Measurements from ENCODE around the gene ODR4.

ODR4 gene

DNA sequence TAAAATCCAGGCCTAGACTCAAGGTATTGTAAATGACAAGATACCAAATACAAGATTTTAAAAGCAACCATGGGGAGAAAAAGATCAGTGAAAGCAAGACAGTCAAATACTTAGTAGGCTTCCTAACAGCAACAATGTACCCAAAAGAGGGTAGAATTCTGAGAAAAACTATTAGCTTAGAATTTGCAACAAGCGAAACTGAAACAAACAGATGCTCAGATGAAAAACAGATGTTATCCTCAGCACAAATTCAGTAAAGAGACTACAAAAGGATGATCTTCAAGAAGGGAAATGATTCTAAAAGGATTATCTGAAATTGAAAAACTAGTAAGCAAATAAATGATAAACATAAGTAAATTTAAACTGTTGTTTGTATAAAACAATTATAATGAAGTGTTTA lies 45.3 kb downstream of the ODR4 start:
- H3K9me2 ChIP-seq (ENCODE audit: low read depth, low read length): no peaks in the 10 kb centered on the region
- no peak overlapping the region for H3K27ac ChIP-seq (ENCODE audit: low read depth, low read length, poor library complexity, severe bottlenecking)
- H3F3A ChIP-seq (ENCODE audit: insufficient read depth, low read length): no peaks in the 10 kb centered on the region
- no peak overlapping the region for H2AFZ ChIP-seq (ENCODE audit: low read length)
- H3K36me3 ChIP-seq (ENCODE audit: insufficient read depth, low read length): peaks cover 16% of the 10 kb centered on the region
- H3K27me3 ChIP-seq (ENCODE audit: insufficient read depth, low read length): no peaks in the 10 kb centered on the region
- H3K4me3 ChIP-seq (ENCODE audit: low read depth, low read length, poor library complexity, severe bottlenecking): no peak overlapping the region
- H3K79me2 ChIP-seq (ENCODE audit: insufficient read depth, low read length): no peaks in the 10 kb centered on the region
- no peaks in the 10 kb centered on the region for H4K20me1 ChIP-seq (ENCODE audit: insufficient read depth, low read length)
- TF ChIP-seq EZH2 (IDR thresholded peaks at IDR 0.05; ENCODE audit: borderline replicate concordance, low read length): no peak
- no peaks in the 10 kb centered on the region for H3K9me3 ChIP-seq (ENCODE audit: low read length)
- no peak overlapping the region for H3K4me2 ChIP-seq (ENCODE audit: low read length)
- H3K9ac ChIP-seq (ENCODE audit: low read length): no peak overlapping the region
- H3K4me1 ChIP-seq (ENCODE audit: insufficient read depth, low read length, severe bottlenecking): no peaks in the 10 kb centered on the region

DNA sequence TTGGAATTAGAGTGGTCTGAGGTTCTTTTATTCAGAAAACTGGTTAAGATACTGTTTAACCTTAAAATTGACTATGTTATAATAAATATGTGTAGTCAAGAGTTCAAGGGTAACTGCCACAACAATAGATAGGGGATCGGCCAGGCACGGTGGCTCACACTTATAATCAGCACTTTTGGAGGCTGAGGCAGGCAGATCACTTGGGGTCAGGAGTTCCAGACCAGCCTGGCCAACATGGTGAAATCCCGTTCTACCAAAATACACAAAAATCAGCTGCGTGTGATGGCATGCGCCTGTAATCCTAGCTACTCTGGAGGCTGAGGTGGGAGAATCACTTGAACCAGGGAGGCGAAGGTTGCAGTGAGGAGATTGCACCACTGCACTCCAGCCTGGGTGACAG lies 45.8 kb downstream of the ODR4 start:
- Histone ChIP-seq H3K9me2 (ENCODE audit: low read depth, low read length) (no peaks in the 10 kb centered on the region), H3K4me1 (ENCODE audit: insufficient read depth, low read length, severe bottlenecking) (no peaks in the 10 kb centered on the region), H2AFZ (ENCODE audit: low read length) (no peak overlapping the region), H3K4me3 (ENCODE audit: low read depth, low read length, poor library complexity, severe bottlenecking) (no peak overlapping the region), H3K36me3 (ENCODE audit: insufficient read depth, low read length) (peaks cover 16% of the 10 kb centered on the region), H3K9me3 (ENCODE audit: low read length) (no peaks in the 10 kb centered on the region), H4K20me1 (ENCODE audit: insufficient read depth, low read length) (no peaks in the 10 kb centered on the region), H3K4me2 (ENCODE audit: low read length) (no peak overlapping the region), H3F3A (ENCODE audit: insufficient read depth, low read length) (no peaks in the 10 kb centered on the region), H3K27ac (ENCODE audit: low read depth, low read length, poor library complexity, severe bottlenecking) (no peak overlapping the region), H3K79me2 (ENCODE audit: insufficient read depth, low read length) (no peaks in the 10 kb centered on the region), H3K9ac (ENCODE audit: low read length) (no peak overlapping the region), H3K27me3 (ENCODE audit: insufficient read depth, low read length) (no peaks in the 10 kb centered on the region)
- no peak for TF ChIP-seq EZH2 (IDR thresholded peaks at IDR 0.05; ENCODE audit: borderline replicate concordance, low read length)
- TF ChIP-seq, protein P1, sequence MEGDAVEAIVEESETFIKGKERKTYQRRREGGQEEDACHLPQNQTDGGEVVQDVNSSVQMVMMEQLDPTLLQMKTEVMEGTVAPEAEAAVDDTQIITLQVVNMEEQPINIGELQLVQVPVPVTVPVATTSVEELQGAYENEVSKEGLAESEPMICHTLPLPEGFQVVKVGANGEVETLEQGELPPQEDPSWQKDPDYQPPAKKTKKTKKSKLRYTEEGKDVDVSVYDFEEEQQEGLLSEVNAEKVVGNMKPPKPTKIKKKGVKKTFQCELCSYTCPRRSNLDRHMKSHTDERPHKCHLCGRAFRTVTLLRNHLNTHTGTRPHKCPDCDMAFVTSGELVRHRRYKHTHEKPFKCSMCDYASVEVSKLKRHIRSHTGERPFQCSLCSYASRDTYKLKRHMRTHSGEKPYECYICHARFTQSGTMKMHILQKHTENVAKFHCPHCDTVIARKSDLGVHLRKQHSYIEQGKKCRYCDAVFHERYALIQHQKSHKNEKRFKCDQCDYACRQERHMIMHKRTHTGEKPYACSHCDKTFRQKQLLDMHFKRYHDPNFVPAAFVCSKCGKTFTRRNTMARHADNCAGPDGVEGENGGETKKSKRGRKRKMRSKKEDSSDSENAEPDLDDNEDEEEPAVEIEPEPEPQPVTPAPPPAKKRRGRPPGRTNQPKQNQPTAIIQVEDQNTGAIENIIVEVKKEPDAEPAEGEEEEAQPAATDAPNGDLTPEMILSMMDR (IDR thresholded peaks at IDR 0.05; ENCODE audit: low read length): no peak

DNA sequence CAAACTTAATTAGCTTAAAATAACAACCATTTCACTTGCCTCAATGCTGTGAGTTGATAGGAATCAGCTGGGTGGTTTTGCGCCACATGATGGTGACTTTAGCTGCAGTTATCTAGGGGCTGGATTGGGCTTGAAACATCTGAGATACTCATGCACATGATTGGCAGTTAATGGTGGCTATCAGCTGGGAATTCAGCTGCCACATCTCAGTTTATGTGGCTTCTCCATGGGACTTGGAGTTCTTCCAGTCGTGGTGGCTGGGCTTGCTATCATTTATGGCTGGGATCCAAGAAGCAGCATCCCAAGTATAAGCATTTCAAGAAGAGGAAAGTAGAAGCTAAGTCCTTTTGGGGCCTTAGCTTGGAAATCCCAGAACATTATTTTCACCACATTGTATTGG lies 48.9 kb downstream of the ODR4 start:
- H2AFZ ChIP-seq (ENCODE audit: low read length): no peak overlapping the region
- H4K20me1 ChIP-seq (ENCODE audit: insufficient read depth, low read length): no peaks in the 10 kb centered on the region
- H3K9ac ChIP-seq (ENCODE audit: low read length): no peak overlapping the region
- no peaks in the 10 kb centered on the region for H3F3A ChIP-seq (ENCODE audit: insufficient read depth, low read length)
- no peak overlapping the region for H3K4me3 ChIP-seq (ENCODE audit: low read depth, low read length, poor library complexity, severe bottlenecking)
- no peaks in the 10 kb centered on the region for H3K27me3 ChIP-seq (ENCODE audit: insufficient read depth, low read length)
- no peaks in the 10 kb centered on the region for H3K9me3 ChIP-seq (ENCODE audit: low read length)
- TF ChIP-seq, protein P1 (IDR thresholded peaks at IDR 0.05; ENCODE audit: low read length): no peak
- TF ChIP-seq EZH2 (IDR thresholded peaks at IDR 0.05; ENCODE audit: borderline replicate concordance, low read length): no peak
- no peak overlapping the region for H3K27ac ChIP-seq (ENCODE audit: low read depth, low read length, poor library complexity, severe bottlenecking)
- no peak overlapping the region for H3K4me2 ChIP-seq (ENCODE audit: low read length)
- H3K36me3 ChIP-seq (ENCODE audit: insufficient read depth, low read length): peaks cover 6% of the 10 kb centered on the region; the same call in 1 of the 2 replicates
- no peaks in the 10 kb centered on the region for H3K9me2 ChIP-seq (ENCODE audit: low read depth, low read length)
- H3K4me1 ChIP-seq (ENCODE audit: insufficient read depth, low read length, severe bottlenecking): no peaks in the 10 kb centered on the region
- H3K79me2 ChIP-seq (ENCODE audit: insufficient read depth, low read length): no peaks in the 10 kb centered on the region

DNA sequence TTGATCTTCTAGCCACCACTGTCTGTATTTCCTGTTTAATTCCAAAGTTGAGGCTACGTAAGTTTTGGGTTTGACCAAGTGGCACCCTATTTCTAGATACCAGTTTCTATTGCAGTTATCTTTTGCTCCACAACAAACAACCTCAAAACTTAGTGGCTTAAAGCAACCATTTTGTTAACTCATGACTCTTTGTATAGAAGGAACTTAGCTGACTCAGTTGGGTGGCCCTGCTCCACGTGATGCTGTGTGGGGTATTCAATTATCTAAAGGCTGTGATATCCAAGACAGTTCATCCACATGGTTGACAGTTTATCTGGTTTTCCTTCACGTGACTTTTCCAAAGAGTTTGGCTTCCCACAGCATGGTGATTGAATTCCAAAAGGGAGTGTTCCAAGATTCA lies 50.5 kb downstream of the ODR4 start:
- no peaks in the 10 kb centered on the region for H3K4me1 ChIP-seq (ENCODE audit: insufficient read depth, low read length, severe bottlenecking)

More for the DNA sequence above, 50.5 kb downstream of the ODR4 start:
- Histone ChIP-seq H3K27ac (ENCODE audit: low read depth, low read length, poor library complexity, severe bottlenecking) (no peak overlapping the region), H2AFZ (ENCODE audit: low read length) (no peak overlapping the region), H3K4me3 (ENCODE audit: low read depth, low read length, poor library complexity, severe bottlenecking) (no peak overlapping the region), H3K9ac (ENCODE audit: low read length) (no peak overlapping the region), H3K36me3 (ENCODE audit: insufficient read depth, low read length) (no peaks in the 10 kb centered on the region), H3K4me2 (ENCODE audit: low read length) (no peak overlapping the region), H3K9me3 (ENCODE audit: low read length) (no peaks in the 10 kb centered on the region), H3F3A (ENCODE audit: insufficient read depth, low read length) (no peaks in the 10 kb centered on the region), H3K79me2 (ENCODE audit: insufficient read depth, low read length) (no peaks in the 10 kb centered on the region), H3K27me3 (ENCODE audit: insufficient read depth, low read length) (no peaks in the 10 kb centered on the region), H3K9me2 (ENCODE audit: low read depth, low read length) (no peaks in the 10 kb centered on the region), H4K20me1 (ENCODE audit: insufficient read depth, low read length) (no peaks in the 10 kb centered on the region)
- TF ChIP-seq EZH2 (IDR thresholded peaks at IDR 0.05; ENCODE audit: borderline replicate concordance, low read length): no peak
- TF ChIP-seq, protein P1 (IDR thresholded peaks at IDR 0.05; ENCODE audit: low read length): no peak

All from OCI-LY1 (cell line).